Skeletal muscle satellite cell (primary cell): Measurements from ENCODE around the gene FEN1.

Experiments
- H3K27me3 ChIP-seq: 2 replicates; pipeline ENCODE4 v1.7.0; 2013; ENCODE audit warnings: low read length; ENCODE audit not compliant: control insufficient read depth, insufficient read depth
- H3K36me3 ChIP-seq: 2 replicates; pipeline ENCODE4 v1.7.0; 2013; ENCODE audit warnings: mild to moderate bottlenecking, control low read depth, low read length; ENCODE audit not compliant: insufficient read depth
- H3K4me1 ChIP-seq: 2 replicates; pipeline ENCODE4 v1.7.0; 2013; ENCODE audit warnings: low read length; ENCODE audit not compliant: control insufficient read depth, insufficient read depth
- H3K4me2 ChIP-seq: 2 replicates; pipeline ENCODE4 v1.7.0; 2013; ENCODE audit warnings: mild to moderate bottlenecking, low read length
- H3K4me3 ChIP-seq: 2 replicates; pipeline ENCODE4 v1.7.0; 2013; ENCODE audit warnings: low read length
- H3K9ac ChIP-seq: 2 replicates; pipeline ENCODE4 v1.7.0; 2013; ENCODE audit warnings: mild to moderate bottlenecking, low read depth, low read length, moderate library complexity
- H3K9me3 ChIP-seq: replicated peaks from 2 replicates; pipeline ENCODE4 v1.7.0; 2013; ENCODE audit warnings: mild to moderate bottlenecking, control low read depth, low read length

Gene FEN1

DNA sequence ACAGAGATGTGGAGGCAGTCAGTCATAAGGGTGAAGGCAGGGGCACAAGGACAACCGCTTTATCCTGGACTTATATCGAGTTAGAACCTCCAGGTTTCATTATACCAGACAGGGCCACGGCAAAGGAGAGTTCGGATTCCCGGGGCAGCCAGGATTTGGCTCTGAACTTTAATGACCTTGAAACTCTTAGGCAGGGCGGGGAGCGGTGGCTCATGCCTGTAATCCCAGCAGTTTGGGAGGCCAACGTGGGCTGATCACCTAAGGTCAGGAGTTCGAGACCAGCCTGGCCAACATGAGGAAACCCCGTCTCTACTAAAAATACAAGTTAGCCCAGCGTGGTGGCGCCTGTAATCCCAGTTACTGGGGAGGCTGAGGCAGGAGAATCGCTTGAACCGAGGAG is 41.3 kb upstream of the FEN1 start:
- Histone ChIP-seq H3K9ac (no peak overlapping the region), H3K27me3 (peaks cover 10% of the 10 kb centered on the region), H3K4me1 (peaks cover 8% of the 10 kb centered on the region)

GRCh38 chr11:61752117-61752924 is 40.4 kb upstream of the FEN1 start, which contains the start of gene MYRF:
MYRF (plus strand) TSS chr11:61752636; CDS start chr11:61752745, 109 bp downstream.
- H3K4me1 ChIP-seq, result peaks cover 13% of the 10 kb centered on the region
- H3K27me3 ChIP-seq, result peaks cover 10% of the 10 kb centered on the region
- peak within 1 kb of the TSS; percentile 21 for H3K9ac ChIP-seq
- no peaks in the 10 kb centered on the region for H3K36me3 ChIP-seq
- no peaks in the 10 kb centered on the region for H3K9me3 ChIP-seq
- H3K4me3 ChIP-seq, result peak within 1 kb of the TSS; percentile 63
- H3K4me2 ChIP-seq, result peak within 1 kb of the TSS; percentile 78

More for the DNA sequence above, 41.3 kb upstream of the FEN1 start:
- no peak overlapping the region for H3K4me3 ChIP-seq
- no peaks in the 10 kb centered on the region for H3K36me3 ChIP-seq
- H3K4me2 ChIP-seq, result no peak overlapping the region
- no peaks in the 10 kb centered on the region for H3K9me3 ChIP-seq

DNA sequence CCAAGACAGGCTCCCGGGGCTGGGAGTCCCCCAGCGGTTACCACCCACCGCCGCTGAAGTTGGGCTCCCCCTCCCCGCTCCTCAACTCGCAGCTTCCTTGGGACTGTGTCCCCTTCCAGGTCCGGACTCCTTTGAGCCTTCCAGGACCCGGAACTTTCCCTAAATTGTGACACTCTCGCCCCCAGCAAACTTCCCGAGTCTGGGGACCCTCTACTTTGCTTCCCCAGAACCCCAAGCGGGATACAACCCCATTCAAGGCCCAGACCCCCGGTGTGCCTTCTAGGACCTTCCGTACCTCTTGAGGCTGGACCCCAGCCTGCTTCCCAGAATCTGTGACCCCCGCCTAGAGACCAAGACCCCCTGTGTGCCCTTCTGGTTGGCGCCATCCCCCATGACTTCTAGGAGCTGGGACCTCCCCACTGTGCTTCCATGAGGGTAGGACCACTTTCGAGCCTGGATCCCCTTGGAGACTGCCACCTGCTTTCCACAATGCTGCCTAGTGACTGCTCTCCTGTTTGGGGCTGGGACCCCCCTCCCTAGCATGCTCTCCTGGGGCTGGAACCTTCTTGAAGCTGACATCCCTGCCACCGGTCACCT is 39.7 kb upstream of the FEN1 start:
- Histone ChIP-seq H3K36me3 (no peaks in the 10 kb centered on the region), H3K27me3 (peaks cover 10% of the 10 kb centered on the region), H3K4me3 (peak overlapping the region; percentile 63), H3K4me2 (peak overlapping the region; percentile 78), H3K9me3 (no peaks in the 10 kb centered on the region), H3K4me1 (peaks cover 13% of the 10 kb centered on the region), H3K9ac (peak overlapping the region; percentile 21)

DNA sequence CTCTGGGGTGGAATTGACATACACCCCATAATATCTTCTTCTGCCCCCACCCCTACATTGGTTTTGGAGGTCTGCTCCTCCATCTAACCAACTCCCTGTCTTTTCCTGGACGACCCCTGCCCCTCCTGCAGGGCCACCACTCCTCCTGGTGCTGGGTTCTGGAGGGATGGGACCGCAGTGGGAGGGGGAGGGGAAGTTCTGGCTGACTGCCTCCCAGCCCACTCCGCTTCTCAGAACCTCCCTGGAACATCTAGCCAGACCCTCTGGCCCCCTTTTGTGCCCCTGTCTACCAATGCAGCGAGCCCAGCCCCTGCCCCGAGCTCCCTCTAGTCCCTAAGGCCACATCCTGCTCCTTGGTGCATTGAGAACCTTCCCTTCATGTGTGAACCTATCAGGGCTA is 39.0 kb upstream of the FEN1 start:
- Histone ChIP-seq H3K36me3 (no peaks in the 10 kb centered on the region), H3K4me2 (no peak overlapping the region), H3K27me3 (peaks cover 10% of the 10 kb centered on the region), H3K9me3 (no peaks in the 10 kb centered on the region), H3K9ac (no peak overlapping the region), H3K4me1 (peaks cover 13% of the 10 kb centered on the region), H3K4me3 (no peak overlapping the region)

- Histone ChIP-seq H3K36me3 (no peaks in the 10 kb centered on the region), H3K9me3 (no peaks in the 10 kb centered on the region), H3K4me2 (no peak overlapping the region), H3K9ac (no peak overlapping the region), H3K27me3 (peaks cover 10% of the 10 kb centered on the region), H3K4me1 (peaks cover 13% of the 10 kb centered on the region), H3K4me3 (no peak overlapping the region)
Observed at GRCh38 chr11:61754534-61755482, 37.9 kb upstream of the FEN1 start.

- H3K27me3 ChIP-seq, result peaks cover 10% of the 10 kb centered on the region
- no peak overlapping the region for H3K9ac ChIP-seq
- peak overlapping the region; percentile 4 for H3K4me2 ChIP-seq
- H3K4me1 ChIP-seq, result peaks cover 13% of the 10 kb centered on the region
- no peak overlapping the region for H3K4me3 ChIP-seq
- no peaks in the 10 kb centered on the region for H3K9me3 ChIP-seq
- H3K36me3 ChIP-seq, result no peaks in the 10 kb centered on the region
Observed at GRCh38 chr11:61756147-61756451, 36.6 kb upstream of the FEN1 start.

DNA sequence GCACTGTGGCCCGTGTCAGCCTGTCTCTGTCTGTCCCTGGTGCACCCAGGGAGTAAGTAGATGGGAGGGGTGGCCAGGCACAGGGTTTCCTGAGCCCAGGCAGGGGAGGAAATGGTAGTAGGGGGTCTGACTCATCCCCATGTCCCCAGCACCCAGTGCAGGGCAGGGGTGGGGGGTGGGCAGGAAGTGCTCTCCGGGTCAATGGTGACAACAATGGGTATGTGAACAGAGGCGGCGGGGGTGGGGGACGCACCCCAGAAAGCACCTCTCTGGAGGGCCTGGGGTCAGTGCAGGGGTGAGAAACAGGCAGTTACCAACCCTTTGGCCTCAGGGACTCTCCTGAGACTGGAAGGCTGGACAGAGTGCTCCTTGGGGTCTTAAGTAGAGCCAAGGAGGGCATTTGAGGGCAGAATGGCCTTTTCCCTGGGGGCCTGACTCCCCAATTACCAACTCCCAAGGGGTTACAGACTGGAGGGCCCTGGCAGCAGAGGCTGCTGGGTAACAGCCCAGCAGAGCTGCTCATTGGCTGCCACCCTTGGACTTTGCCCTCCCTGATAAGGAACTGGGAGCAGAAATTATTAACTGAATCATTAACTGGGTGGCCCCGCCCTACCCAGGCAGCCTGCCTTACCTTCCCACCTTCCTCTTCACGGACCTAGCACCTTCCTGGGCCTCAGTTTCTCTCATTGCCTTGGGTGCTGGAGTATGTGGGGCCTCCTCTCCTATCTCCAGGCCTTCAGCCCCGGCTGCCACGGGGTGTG is 36.1 kb upstream of the FEN1 start:
- H3K9me3 ChIP-seq, result no peaks in the 10 kb centered on the region
- no peaks in the 10 kb centered on the region for H3K36me3 ChIP-seq
- H3K9ac ChIP-seq, result no peak overlapping the region
- H3K4me3 ChIP-seq, result no peak overlapping the region
- H3K4me1 ChIP-seq, result peaks cover 13% of the 10 kb centered on the region
- H3K27me3 ChIP-seq, result peaks cover 11% of the 10 kb centered on the region
- peak overlapping the region; percentile 4 for H3K4me2 ChIP-seq

- H3K9ac ChIP-seq, result no peak overlapping the region
- H3K4me2 ChIP-seq, result no peak overlapping the region
- H3K36me3 ChIP-seq, result no peaks in the 10 kb centered on the region
- no peaks in the 10 kb centered on the region for H3K9me3 ChIP-seq
- H3K4me1 ChIP-seq, result peaks cover 8% of the 10 kb centered on the region
- peaks cover 14% of the 10 kb centered on the region for H3K27me3 ChIP-seq
- no peak overlapping the region for H3K4me3 ChIP-seq
Observed at GRCh38 chr11:61757213-61757862, 35.4 kb upstream of the FEN1 start.

DNA sequence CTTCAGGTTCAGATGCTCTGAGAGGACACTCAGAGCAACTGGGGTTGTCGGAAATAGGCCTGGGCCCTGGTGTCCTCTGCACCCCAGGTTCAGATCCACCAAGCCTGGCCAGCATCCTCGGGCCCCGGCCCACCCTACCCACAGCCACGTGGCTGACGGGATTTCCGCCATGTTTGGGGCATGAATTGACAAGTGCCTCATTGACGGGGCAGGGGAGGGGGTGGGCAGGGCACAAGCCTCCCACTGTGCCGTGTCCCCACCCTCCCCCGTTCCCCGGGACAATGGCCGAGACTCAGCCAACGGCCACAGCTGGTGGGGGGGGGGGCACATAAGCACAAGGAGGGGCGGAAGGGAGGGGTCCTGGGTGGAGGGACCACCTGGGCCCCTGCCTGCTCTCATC is 31.8 kb upstream of the FEN1 start:
- no peaks in the 10 kb centered on the region for H3K36me3 ChIP-seq
- no peak overlapping the region for H3K4me2 ChIP-seq

DNA sequence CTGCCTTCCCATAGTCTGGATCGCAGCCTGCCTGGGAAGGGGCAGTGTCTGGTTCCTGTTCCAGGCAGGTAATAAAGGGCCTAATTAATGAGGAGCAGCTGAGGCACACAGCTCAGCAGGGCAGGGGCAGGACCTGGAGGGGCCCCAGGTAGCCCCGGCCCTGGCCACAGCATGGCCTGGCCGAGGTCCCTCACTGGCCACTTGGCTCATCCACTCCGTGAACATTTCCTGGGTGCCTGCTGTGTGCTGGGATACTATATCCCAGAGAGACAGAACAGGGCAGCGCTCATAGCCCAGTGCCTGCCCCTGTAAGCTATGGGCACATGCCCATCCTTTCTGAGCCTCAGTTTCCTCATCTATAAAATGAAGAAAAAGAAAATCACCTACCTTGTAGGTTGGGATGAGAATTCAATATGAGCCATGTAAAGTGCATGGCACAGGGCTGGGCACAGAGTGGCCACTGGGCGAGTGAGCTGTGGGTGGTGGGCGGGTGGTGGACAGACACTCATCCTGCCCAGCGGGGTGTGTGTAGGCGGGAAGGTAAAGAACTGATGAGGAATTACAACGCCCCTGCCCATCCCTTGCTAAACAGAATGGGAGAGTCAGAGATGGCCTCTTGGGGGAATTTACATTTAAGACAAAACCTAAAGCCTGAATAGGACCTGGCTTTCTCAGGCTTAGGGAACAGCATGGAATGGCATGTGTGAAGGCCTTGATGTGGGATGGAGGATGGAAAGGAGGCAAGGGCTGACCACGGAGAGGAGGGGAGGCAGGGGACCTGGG is 31.1 kb upstream of the FEN1 start:
- Histone ChIP-seq H3K27me3 (peaks cover 14% of the 10 kb centered on the region), H3K36me3 (no peaks in the 10 kb centered on the region), H3K9me3 (no peaks in the 10 kb centered on the region), H3K9ac (no peak overlapping the region), H3K4me2 (no peak overlapping the region), H3K4me3 (no peak overlapping the region), H3K4me1 (peaks cover 2% of the 10 kb centered on the region)

More for the DNA sequence above, 31.8 kb upstream of the FEN1 start:
- Histone ChIP-seq H3K4me1 (peaks cover 8% of the 10 kb centered on the region), H3K9ac (no peak overlapping the region), H3K9me3 (no peaks in the 10 kb centered on the region), H3K4me3 (no peak overlapping the region), H3K27me3 (peaks cover 14% of the 10 kb centered on the region)
